ENCODE data around the gene CHERP.

GRCh38 chr19:16575861-16576689 lies 33.8 kb upstream of the CHERP start:
- TF ChIP-seq CTCF (IDR thresholded peaks at IDR 0.05; ENCODE audit: poor library complexity) (no peak), EZH2 (IDR thresholded peaks at IDR 0.05; ENCODE audit: borderline replicate concordance) (no peak), EZH2phosphoT487 (IDR thresholded peaks at IDR 0.05; ENCODE audit: low read depth, severe bottlenecking, unreplicated experiment) (no peak)

Data from hepatocyte (in vitro differentiated cells).